ENCODE results near the gene RFX7.
"Not testable (repeated sequence)": the region's sequence is repeated elsewhere in the genome, so short reads cannot be mapped to it uniquely, and the experiment has no call there.

The RFX7 gene

DNA sequence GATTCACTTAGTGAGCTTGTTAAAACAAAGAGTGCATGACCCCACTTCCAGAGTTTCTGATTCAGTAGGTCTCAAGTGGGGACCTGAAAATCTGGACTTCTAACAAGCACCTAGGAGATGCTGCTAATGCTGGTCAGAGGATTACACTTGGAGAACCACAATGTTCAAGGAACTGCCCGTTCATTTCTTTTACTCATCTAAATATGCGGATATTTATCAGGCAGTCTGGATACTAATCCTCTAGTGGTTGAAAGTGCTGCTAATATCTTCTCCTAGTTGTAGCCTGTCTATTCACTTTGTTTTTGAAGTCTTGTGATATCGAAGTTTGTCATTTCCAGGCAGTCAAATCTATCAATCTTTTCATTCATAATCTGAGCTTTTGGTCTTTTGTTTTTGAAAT is 86.8 kb downstream of the RFX7 start:
- TF ChIP-seq CTCF (IDR thresholded peaks at IDR 0.05; ENCODE audit: low read depth, low read length, poor library complexity, severe bottlenecking), result no peak
- peaks cover 13% of the 10 kb centered on the region for H3K36me3 ChIP-seq (ENCODE audit: control insufficient read depth, low read length)
- H4K20me1 ChIP-seq (ENCODE audit: control insufficient read depth, insufficient read depth, low read depth, low read length), result no peaks in the 10 kb centered on the region
- H3K79me2 ChIP-seq (ENCODE audit: control insufficient read depth, low read length), result peaks cover 90% of the 10 kb centered on the region
- no peaks in the 10 kb centered on the region for H3K9me2 ChIP-seq (replicated peaks; ENCODE audit: control insufficient read depth, low read length)
- H3K27me3 ChIP-seq (ENCODE audit: control insufficient read depth, low read length), result no peaks in the 10 kb centered on the region
- H3F3A ChIP-seq (ENCODE audit: control insufficient read depth, insufficient read depth), result 0 out of 2 replicates have a peak, but pooled peaks cover 3% of the 10 kb centered on the region
- no peaks in the 10 kb centered on the region; the same call in 1 of the 2 replicates for H3K9me3 ChIP-seq (ENCODE audit: control insufficient read depth, insufficient read depth, low read length)
- H3K4me3 ChIP-seq (ENCODE audit: low read length), result no peak overlapping the region
- no peak overlapping the region for H3K4me2 ChIP-seq (ENCODE audit: low read length)
- no peaks in the 10 kb centered on the region for H3K4me1 ChIP-seq (ENCODE audit: control insufficient read depth, low read length)
- no peak overlapping the region for H3K27ac ChIP-seq (ENCODE audit: low read depth, low read length)

DNA sequence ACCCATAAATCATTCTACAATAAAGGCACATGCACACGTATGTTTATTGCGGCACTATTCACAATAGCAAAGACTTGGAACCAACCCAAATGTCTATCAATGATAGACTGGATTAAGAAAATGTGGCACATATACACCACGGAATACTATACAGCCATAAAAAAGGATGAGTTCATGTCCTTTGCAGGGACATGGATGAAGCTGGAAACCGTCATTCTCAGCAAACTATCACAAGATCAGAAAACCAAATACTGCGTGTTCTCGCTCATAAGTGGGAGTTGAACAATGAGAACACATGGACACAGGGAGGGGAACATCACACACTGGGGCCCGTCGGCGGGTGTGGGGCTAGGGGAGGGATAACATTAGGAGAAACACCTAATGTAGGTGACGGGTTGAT is 88.4 kb downstream of the RFX7 start:
- H3K9me2 ChIP-seq (replicated peaks; ENCODE audit: control insufficient read depth, low read length); H3F3A ChIP-seq (ENCODE audit: control insufficient read depth, insufficient read depth); H3K4me1 ChIP-seq (ENCODE audit: control insufficient read depth, low read length); H3K27ac ChIP-seq (ENCODE audit: low read depth, low read length); H4K20me1 ChIP-seq (ENCODE audit: control insufficient read depth, insufficient read depth, low read depth, low read length); H3K4me3 ChIP-seq (ENCODE audit: low read length); H3K9me3 ChIP-seq (ENCODE audit: control insufficient read depth, insufficient read depth, low read length); H3K27me3 ChIP-seq (ENCODE audit: control insufficient read depth, low read length); H3K4me2 ChIP-seq (ENCODE audit: low read length): not testable (repeated sequence)
- Histone ChIP-seq H3K79me2 (ENCODE audit: control insufficient read depth, low read length) (peaks cover 93% of the 10 kb centered on the region), H3K36me3 (ENCODE audit: control insufficient read depth, low read length) (peaks cover 13% of the 10 kb centered on the region)

DNA sequence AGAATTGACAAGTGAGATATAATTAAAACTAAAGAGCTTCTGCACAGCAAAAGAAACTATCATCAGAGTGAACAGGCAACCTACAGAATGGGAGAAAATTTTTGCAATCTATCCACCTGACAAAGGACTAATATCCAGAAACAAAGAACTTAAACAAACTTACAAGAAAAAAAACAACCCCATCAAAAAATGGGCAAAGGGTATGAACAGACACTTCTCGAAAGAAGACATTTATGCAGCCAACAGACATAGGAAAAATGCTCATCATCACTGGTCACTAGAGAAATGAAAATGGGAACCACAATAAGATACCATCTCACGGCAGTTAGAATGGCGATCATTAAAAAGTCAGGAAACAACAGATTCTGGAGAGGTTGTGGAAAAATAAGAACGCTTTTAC is 88.9 kb downstream of the RFX7 start:
- peaks cover 93% of the 10 kb centered on the region for H3K79me2 ChIP-seq (ENCODE audit: control insufficient read depth, low read length)
- H3K9me3 ChIP-seq (ENCODE audit: control insufficient read depth, insufficient read depth, low read length), result not testable (repeated sequence)

DNA sequence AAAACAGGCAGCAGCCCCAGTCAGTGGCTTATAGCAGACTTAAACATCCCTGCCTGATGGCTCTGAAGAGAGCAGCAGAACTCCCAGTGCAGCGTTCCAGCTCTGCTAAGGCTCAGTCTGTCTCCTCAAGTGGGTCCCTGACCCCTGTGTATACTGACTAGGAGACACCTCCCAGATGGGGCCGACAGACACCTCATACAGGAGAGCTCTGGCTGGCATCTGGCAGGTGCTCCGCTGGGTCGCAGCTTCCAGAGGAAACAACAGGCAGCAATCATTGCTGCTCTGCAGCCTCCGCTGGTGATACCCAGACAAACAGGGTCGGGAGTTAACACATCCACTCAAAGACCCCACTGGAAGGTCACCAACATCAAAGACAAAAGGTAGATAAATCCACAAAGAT is 93.5 kb downstream of the RFX7 start:
- no peak overlapping the region for H3K4me2 ChIP-seq (ENCODE audit: low read length)
- H3K4me3 ChIP-seq (ENCODE audit: low read length), result no peak overlapping the region
- no peaks in the 10 kb centered on the region for H3K27me3 ChIP-seq (ENCODE audit: control insufficient read depth, low read length)
- no peaks in the 10 kb centered on the region; the same call in 1 of the 2 replicates for H3K9me3 ChIP-seq (ENCODE audit: control insufficient read depth, insufficient read depth, low read length)
- no peak overlapping the region for H3K27ac ChIP-seq (ENCODE audit: low read depth, low read length)
- peaks cover 90% of the 10 kb centered on the region for H3K79me2 ChIP-seq (ENCODE audit: control insufficient read depth, low read length)
- no peaks in the 10 kb centered on the region; the same call in 1 of the 2 replicates for H3K4me1 ChIP-seq (ENCODE audit: control insufficient read depth, low read length)
- no peaks in the 10 kb centered on the region; the same call in 1 of the 2 replicates for H3F3A ChIP-seq (ENCODE audit: control insufficient read depth, insufficient read depth)
- TF ChIP-seq CTCF (IDR thresholded peaks at IDR 0.05; ENCODE audit: low read depth, low read length, poor library complexity, severe bottlenecking), result no peak
- no peak for TF ChIP-seq EZH2phosphoT487 (IDR thresholded peaks at IDR 0.05; ENCODE audit: borderline replicate concordance, low read length)
- no peaks in the 10 kb centered on the region for H4K20me1 ChIP-seq (ENCODE audit: control insufficient read depth, insufficient read depth, low read depth, low read length)
- peaks cover 25% of the 10 kb centered on the region for H3K36me3 ChIP-seq (ENCODE audit: control insufficient read depth, low read length)
- H3K9me2 ChIP-seq (replicated peaks; ENCODE audit: control insufficient read depth, low read length), result no peaks in the 10 kb centered on the region

More for the DNA sequence above, 88.9 kb downstream of the RFX7 start:
- H4K20me1 ChIP-seq (ENCODE audit: control insufficient read depth, insufficient read depth, low read depth, low read length); H3K4me2 ChIP-seq (ENCODE audit: low read length); H3K4me3 ChIP-seq (ENCODE audit: low read length); H3K27ac ChIP-seq (ENCODE audit: low read depth, low read length); H3F3A ChIP-seq (ENCODE audit: control insufficient read depth, insufficient read depth); H3K27me3 ChIP-seq (ENCODE audit: control insufficient read depth, low read length); H3K4me1 ChIP-seq (ENCODE audit: control insufficient read depth, low read length); H3K9me2 ChIP-seq (replicated peaks; ENCODE audit: control insufficient read depth, low read length): not testable (repeated sequence)
- peaks cover 15% of the 10 kb centered on the region for H3K36me3 ChIP-seq (ENCODE audit: control insufficient read depth, low read length)

All from DOHH2 (cell line).